IPS DF 4.7 (cell line): ENCODE data around the gene LRP1-AS.

Source experiments
- DNase-seq: peaks from one replicate; pipeline ENCODE4 v3.0.0-alpha.2; 2013; ENCODE audit warnings: low spot score; ENCODE audit errors: extremely low read depth

Gene LRP1-AS

DNA sequence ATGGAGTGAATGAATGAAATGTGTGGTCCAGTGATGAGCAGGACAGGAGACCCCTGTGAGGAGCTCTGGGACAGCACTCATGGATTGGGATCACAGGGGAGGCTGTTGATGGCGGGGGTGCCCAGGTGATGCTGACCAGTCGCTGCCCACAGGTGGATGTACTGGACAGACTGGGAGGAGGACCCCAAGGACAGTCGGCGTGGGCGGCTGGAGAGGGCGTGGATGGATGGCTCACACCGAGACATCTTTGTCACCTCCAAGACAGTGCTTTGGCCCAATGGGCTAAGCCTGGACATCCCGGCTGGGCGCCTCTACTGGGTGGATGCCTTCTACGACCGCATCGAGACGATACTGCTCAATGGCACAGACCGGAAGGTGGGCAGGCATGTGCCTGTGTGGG, 13.3 kb upstream of the LRP1-AS start:
- DNase-seq: no peak

DNA sequence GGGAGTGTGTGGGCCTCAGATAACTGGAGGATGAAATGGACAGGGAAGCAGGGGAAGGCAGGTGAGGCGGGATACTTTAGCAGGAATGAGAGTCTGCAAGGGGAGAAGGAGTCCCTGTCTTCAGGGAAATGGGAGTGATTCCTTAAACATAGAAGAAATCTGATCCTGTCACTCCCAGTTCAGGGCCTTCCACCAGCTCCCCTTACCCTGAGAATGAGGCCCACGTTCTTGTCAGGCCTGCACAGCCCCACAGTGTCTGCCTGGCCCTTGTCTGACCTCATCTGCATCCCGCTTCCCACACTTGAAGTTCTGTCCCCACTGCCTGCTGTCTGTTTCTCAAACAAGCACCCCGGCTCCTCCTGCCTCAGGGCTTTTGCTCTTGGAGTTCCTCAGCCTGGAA, 12.6 kb upstream of the LRP1-AS start:
- DNase-seq: no peak

DNA sequence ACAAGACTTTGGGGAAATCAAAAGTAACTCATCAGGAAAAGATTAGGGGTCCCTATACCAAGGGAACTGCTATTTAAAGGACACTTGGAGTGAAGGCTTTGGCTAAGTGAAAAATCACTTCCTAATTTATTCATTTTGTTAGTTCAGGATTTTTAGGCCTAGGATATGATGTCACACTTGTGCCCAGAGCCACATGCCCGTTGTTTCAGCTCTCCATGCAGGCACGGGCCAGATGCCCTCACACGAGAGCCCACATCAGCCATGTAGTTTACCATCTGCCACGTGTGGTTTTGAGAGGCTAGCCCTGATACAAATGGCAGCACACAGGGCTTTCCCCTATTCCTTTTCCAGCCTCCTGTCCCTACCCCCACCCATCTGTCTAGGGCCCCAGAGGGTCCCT, 11.9 kb upstream of the LRP1-AS start:
- no peak for DNase-seq

DNA sequence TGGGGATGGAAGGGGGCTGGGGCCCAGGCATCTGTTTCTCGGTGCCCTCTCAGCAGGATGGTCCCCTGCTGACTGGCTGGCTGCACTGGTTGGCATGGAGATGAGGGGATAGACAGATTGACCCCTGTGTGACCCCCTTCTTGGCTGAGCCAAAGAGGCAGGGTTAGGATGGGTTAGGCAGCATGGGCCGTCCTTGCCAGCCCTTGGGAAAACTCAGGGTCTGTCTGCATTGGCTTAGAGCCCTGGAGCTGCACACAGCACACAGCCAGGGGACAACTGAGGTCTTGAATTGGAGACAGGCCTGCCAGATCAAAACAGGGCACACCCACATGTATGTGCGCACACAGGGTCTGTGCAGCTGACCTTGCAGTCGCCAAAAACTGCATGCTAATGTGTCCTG, 11.2 kb upstream of the LRP1-AS start:
- no peak for DNase-seq

DNA sequence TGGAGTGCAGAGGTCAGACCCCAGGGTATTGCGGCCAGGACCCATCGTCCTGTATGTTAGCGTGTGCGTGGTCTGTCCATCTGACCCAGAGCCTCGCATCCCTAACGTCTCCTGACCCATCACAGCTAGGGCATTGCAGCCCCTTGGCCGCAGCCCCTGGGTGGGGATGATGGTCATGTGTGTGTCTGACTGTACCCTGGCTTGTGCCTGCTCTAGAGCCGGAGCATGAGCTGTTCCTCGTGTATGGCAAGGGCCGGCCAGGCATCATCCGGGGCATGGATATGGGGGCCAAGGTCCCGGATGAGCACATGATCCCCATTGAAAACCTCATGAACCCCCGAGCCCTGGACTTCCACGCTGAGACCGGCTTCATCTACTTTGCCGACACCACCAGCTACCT, 10.8 kb upstream of the LRP1-AS start:
- DNase-seq: no peak

DNA sequence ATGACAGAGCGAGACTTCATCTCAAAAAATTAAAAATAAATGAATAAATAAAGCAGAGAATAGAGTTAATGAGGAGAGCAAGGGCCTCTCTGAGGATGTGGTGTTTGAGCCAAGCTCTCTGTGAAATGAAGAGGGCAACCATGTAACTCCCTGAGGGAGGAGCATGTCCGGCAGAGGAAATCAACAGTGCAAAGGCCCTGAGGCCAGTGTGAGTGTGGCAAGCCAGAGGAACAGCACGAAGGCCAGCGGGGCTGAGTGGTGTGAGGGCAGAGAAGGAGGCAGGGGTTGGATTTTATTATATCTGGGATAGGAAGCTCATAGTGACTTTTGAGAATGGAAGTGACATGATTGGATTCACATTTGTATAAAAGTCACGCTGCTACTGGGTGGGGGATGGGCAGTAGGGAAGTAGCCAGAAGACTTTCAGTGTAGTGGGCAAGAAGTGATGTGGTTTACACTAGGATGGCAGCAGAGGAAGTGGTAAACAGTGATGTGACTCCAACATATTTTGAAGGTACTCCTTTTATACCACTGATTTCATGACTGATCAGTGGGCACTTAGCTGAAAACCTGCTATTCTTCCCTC, 10.3 kb upstream of the LRP1-AS start:
- no peak for DNase-seq

DNA sequence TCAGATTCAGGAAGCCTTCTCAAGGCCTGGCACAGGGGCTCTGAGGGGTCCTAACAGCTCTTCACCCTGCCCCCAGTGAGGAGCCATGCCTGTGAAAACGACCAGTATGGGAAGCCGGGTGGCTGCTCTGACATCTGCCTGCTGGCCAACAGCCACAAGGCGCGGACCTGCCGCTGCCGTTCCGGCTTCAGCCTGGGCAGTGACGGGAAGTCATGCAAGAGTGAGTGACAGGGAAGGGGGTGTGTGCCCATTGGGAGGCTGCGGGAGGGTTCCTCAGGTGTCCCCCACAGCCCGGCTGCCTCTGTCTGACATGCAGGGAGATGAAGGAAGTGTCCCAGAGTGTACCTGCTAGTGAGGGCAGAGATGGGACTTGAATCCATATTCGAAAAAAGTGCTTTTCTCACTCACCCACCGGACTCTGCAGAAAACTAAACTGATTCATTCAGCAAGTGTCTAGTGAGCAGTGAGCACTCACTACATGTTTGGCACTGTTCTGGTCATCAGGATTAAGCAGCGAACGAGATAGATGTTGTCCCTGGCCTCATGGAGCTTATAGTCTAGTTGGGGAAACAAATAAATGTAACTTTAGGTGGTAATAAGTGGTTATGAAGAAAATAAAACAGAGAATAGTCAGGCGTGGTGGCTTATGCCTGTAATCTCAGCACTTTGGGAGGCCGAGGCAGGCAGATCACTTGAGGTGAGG, 9.4 kb upstream of the LRP1-AS start:
- DNase-seq: no peak

DNA sequence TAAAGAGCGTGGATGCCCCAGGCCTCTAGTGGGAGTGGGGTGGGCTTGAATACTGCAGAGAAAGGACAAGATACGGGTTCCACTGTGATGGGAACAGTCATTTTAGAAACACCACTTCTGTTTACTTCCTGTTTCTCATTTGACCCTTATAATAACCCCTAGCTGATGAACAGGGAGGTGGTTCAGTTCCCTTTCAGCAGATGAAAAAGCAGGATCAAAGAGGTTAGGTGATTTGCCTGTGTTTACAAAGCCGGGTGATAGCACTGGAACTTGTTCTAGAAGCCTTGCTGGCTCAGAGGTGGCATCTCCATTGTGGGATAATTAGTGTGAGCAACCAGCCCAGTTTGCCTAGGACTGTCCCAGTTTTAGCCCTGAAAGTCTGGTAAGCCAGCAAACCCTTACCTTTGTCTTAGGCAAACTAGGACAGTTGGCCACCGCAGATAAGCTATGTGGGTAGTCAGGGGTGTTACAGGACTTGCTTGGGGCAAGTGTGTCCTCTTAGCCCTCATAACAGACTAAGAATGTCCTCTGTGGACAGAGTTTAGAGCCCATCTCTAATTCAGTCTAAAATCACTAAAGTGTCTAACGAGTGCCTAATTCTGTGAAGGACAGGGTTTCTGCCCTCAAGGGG, 7.5 kb upstream of the LRP1-AS start:
- DNase-seq: no peak

DNA sequence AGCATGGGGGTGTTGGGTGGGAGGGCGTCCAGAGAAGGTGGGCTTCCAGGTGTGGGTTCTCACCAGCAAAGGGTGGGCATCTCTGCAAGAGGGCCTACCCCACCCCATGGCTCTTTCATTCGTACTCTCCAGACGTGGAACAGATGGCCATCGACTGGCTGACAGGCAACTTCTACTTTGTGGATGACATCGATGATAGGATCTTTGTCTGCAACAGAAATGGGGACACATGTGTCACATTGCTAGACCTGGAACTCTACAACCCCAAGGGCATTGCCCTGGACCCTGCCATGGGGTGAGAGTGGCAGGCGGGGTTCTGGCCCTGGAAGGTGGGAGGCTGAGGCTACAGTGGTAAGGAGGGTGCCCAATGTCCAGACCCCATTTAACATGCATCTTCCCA, 6.7 kb upstream of the LRP1-AS start:
- DNase-seq: no peak

DNA sequence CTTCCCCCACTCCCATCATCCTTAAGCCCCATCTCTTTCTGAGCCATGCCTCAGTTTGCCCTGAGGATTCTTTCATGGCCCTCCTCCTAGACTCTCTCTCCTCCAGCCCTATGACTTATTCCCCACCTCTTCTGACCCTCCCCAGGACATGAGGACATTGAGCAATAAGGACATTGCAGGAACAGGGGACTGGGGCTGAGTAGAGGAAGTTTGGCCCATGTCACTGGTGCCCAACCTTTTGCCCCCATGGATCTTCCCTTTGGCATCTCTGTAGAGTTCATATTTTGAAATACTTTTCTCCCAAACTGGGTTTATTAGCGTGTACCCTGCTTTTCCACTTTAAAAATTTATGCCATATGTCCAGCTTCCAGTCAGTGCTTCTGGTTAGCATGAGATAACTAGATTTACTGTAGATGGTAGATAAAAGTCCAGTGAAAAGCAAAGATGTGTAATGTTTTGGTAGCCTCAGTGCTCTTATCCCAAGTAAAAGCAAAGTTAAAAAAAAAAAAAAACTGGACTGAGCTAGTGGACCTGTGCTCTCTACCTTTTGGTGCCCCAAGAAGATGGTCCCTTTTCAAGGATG, 6.1 kb upstream of the LRP1-AS start:
- no peak for DNase-seq

DNA sequence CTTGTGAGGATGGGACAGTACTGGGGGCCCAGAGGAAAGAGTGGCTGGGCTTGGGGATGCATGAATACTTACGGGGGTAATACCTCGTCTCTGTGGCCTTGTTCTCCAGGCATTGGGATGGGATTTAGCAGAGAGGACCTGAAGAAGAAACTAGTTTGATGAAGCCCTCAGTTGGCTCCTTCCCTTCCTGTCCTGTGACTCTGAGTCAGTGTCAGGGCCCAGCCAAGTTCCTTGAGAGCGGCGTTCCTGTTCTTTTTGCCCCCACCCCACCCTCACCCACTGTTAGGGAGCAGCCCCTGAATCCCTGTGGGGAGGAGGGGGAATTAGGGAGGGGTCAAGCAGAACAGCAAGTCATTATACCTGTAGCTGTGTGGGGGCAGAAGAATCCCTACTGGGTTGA, 5.2 kb upstream of the LRP1-AS start:
- no peak for DNase-seq

DNA sequence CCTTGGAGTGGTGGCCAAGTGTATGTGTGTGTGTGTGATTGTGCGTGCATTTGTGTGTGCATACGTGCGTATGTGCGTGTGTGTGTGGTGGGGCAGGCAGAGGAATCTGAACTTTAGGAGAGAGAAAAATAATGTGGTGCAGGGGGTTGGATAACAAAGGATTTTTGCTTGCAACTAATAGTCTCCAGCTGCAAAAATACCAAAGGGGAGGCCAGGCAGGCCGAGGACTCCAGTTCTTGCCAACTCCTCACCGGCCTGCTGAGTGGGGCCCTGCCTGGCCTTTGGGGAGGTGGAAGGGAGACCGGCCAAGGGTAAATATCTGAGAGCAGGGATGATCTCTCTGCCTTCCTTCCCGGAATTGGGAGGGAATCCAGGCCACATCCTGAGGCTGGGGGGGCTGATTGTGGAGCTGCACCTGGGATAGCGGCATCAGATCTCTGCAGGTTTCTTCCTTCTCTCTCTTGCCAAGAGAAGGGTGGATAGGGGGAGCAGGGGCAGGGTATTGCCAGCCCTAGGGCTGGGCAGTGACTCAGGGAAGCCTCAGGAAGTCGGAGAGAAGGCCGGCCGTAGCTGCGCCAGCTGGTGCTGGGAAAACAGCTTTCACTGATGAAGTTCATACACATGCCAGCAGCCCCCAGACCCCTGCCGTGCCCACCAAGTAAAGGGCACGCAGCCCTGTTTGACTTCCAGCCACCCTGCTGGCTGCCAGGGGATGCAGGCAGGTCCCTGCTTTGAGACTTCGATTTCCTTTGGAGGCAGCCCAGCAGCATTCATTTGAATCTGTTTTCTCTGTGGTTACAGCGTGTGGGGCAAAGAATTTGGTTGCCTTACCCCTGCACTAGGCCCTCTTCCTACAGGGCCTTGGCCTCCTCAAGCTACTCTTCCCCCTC, 4.6 kb upstream of the LRP1-AS start:
- DNase-seq: no peak

DNA sequence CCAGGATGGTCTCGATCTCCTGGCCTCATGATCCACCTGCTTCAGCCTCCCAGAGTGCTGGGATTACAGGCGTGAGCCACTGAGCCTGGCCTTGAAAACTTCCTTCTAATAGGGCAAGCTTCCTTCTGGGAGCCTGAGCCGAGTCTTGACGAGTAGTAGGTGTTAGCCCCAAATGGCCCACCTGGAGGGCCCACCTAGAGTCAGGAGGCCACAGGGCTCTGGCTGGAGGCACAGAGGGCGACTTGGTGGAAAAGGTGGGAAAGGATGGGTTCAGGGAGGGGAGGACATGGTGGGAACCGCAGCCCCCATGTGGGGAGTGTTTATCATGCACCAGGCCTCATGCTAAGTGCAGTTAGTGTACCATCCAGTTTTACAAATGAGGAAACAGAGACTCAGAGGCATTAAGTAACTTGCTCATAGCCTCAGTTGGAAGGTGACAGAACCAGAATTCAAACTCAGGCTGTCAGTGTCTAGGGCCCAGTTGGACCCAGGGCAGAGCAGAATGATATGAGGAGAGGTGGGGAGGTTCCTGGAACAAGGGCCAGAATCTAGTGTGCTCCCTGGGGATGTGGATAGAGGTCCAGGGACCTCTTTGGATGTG, 3.1 kb upstream of the LRP1-AS start:
- no peak for DNase-seq

DNA sequence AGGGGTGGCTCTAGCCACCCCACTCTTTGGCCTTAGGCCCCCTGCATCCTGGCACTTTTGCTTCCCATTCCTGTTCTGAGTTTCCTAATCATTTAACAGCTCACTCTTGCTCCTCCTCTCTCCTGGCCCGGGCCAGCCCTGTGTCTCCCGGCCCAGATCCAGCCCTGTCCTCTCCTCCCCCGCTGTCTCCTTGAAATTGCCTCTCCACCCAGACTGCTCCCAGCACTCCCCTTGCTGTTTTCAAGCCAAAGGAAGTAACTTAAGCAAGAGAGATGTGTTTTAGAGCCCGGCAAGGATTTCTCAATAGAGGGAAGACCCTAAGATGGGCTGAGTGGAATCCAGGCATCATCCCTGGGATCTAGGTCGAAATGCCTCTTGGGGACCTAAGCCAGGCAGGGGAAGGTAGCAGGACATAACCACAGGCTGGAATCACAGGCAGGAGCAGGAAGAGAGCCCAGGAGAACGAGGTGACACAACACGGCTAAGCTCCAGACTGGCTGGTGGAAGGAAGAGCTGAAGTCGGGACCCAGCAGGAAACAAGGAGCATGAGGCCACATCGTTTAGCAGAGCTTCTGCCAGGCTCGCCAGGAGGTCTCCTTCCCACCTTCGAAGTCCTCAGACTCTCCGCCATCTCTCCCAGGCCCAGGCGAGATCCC, 2.0 kb upstream of the LRP1-AS start:
- no peak for DNase-seq

DNA sequence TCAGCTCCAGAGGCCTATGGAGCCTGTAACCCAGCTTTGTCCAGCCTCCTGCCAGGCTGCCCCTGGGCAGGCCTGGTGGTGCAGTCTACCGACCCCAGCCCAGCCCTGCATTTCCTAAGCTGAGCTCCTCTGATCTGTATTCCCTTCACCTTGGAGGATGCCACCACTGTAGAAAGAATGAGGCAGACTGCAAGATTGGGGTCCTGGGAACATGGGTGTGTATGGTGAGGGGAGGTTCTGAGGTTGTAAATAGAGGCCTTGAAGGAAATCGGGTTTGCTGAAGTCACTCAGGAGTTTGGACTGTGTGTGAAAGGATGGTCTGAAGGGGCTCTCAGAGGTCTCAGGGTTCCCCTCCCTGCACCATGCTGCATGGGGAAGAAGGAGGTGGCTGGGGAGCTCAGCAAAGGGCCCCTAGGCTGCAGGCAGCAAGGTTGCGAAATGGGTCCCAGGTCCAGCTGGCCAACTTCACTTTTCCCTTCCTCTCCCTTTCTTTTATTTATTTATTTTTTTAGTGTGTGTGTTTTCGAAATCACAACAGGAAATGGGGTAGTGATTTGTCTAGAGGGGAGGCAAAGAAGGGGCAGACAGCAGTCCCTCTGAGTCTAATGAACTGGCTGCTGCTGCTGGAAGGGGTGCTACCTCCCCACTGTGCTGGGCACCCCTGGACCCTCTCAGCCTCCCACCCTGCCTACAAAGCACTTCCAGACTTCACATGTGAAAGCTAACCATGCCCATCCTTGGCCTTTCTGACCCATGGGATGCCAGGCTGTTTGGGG, 1.2 kb upstream of the LRP1-AS start:
- DNase-seq: no peak

DNA sequence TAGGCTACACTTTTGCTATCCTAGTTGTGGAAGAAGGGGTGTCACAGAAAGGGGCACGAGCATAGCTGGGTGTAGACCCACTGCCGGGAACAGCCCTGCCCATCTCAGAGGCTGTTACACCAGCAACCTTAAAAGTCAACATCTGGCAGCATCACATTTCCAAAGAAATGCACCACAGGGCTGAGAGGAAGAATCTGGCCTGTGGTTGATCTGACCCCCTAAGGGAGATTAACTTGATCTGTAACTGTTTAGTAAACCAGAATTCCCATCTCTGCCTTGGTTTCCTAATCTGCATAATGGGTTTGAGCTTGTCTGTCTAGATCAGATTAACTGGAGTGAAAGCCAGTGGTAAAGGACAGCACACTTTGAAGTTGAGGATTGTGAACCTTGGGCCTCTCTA, 1.3 kb downstream of the LRP1-AS start:
- no peak for DNase-seq

DNA sequence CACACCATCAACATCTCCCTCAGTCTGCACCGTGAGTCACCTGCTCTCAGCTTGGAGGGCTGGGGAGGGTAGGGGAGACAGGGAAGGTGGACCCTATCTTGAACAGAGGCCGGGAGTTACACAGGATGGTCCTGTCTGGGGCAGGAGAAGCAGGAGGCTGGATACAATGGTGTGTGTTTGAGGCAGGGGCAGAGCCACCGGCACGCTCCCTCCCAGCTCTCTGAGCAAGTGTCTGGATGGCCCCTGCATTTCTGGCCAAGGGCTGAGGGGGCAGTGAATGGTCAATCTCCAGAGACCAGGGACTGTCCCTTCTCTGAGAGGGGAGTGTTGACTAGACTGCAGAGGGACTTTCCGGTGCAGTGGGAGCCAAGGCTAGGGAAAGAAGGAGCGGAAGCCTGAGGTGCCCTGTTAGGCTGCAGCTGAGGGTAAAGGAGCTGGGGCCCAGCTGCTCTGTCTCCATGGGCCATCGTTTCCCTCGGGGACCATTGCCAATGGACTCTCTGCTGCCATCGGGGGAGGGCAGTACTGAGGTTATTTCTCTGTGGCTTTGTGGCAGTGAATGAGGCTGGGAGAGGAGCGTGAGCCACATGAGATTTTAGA, 1.9 kb downstream of the LRP1-AS start:
- DNase-seq: no peak

DNA sequence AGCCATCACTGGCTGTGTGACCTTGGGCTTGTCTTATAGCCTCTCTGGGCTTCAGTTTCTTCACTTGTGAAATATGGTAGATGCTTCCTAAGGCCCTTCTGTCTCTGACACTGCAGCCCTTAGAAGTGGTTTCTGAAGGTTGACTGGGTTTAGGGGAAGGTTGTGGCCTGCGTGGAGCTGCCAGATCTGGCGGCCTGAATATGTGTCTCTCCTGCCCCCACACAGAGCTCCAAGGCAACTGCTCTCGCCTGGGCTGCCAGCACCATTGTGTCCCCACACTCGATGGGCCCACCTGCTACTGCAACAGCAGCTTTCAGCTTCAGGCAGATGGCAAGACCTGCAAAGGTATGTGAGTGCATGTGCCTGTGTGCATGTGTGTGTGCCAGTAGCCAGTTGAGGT, 4.0 kb downstream of the LRP1-AS start:
- no peak for DNase-seq

DNA sequence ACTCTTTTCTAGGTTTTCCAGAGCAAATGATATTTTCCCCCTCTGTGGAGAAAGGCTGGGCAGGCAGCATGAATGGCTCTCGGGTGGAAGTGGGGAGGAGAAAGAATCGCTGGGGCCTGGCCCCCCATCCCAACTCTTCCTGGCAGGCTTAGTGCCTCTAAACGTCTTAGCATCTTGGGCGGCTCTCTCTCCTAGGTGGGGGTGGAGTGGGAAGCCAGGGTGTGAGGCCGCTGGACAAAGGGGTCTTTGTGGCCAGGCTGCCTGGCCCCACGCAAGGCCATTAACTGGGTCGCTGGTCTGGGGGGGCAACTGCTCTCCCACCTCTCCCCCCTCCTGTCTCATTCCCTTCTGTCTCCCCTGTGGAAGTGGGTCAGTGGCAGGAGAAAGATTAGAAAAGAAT, 4.7 kb downstream of the LRP1-AS start:
- DNase-seq: no peak

DNA sequence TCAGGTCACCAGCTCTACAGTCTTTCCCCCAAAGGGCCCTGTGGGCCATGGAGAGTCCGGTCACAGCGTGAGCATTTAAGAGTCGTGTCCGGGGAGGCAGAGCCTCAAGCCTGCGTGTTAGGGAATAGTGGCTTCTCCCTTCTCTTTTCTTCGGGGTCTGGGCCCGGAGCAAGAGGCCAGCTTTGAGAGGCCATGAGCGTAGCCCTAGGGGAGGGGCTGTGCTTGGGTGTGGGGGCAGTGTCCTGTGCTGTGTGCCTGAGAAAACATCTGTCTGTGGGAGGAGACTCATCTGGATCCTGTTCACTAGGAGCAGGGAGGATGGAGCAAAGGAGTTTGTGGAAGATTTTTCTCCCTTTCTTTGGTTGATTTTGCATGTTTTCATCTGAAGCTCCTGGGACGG, 5.3 kb downstream of the LRP1-AS start:
- no peak for DNase-seq
